CD4-positive, alpha-beta T cell (primary cell): Measurements from ENCODE around the gene SPATA13. TPM values are rescaled to one million over a fixed set of nuclear protein-coding genes. Genes with fewer than 3 reads are reported as not detected.

Source experiments
- ATAC-seq: fragments of 200-7000 bp; cut with Tn5 transposase; one replicate; pipeline ENCODE4 v1.10.0; 2022; ENCODE audit warnings: mild to moderate bottlenecking; ENCODE audit not compliant: poor library complexity
- CTCF ChIA-PET: fragments of 350-600 bp; sonication (Branson Sonifier 250); formaldehyde crosslinking; loops from one replicate; lab custom pipeline; 2021; ENCODE audit warnings: antibody characterized with exemption, inconsistent platforms; lab: Charles Lee
- POLR2A ChIA-PET: fragments of 350-600 bp; sonication (Branson Sonifier 250); formaldehyde crosslinking; loops from one replicate; lab custom pipeline; 2021; ENCODE audit warnings: antibody characterized with exemption, inconsistent platforms; lab: Charles Lee
- DNase-seq, 14 experiments: peaks; one replicate each; pipeline ENCODE4 v3.0.0-alpha.2; 2013 to 2020; ENCODE audit warnings: mixed read lengths in 2 of 14
- H3K27ac ChIP-seq, 2 donors: one replicate each; pipeline versions ENCODE4 v1.5.1 to v1.7.0; 2013; ENCODE audit warnings: low read length in 2 of 2, low read depth in 1 of 2, mild to moderate bottlenecking in 1 of 2
- H3K27me3 ChIP-seq, 2 experiments: 1 replicate in 1 of 2; 2 replicates in 1 of 2; pipeline versions ENCODE4 v1.6.1 to v1.7.0; 2013; ENCODE audit warnings: low read length in 2 of 2, control low read depth in 1 of 2, mild to moderate bottlenecking in 1 of 2, moderate library complexity in 1 of 2; ENCODE audit not compliant: insufficient read depth in 2 of 2, control insufficient read depth in 1 of 2
- H3K36me3 ChIP-seq: one replicate; pipeline ENCODE4 v1.6.1; 2013; ENCODE audit warnings: low read length, control low read depth; ENCODE audit not compliant: insufficient read depth
- H3K4me1 ChIP-seq: one replicate; pipeline ENCODE4 v1.6.1; 2013; ENCODE audit warnings: low read length, control low read depth; ENCODE audit not compliant: insufficient read depth
- H3K4me3 ChIP-seq: one replicate; pipeline ENCODE4 v1.5.1; 2013; ENCODE audit warnings: mild to moderate bottlenecking, low read length, moderate library complexity
- H3K9me3 ChIP-seq, 2 experiments: 1 replicate in 1 of 2; 2 replicates in 1 of 2; pipeline versions ENCODE4 v1.6.1 to v1.7.0; 2013; ENCODE audit warnings: low read length in 2 of 2, mild to moderate bottlenecking in 2 of 2, control low read depth in 1 of 2, moderate library complexity in 1 of 2; ENCODE audit not compliant: control insufficient read depth in 1 of 2, insufficient read depth in 1 of 2
- H3K27ac Mint-ChIP-seq: one replicate; pipeline ENCODE4 v1.8.0; 2020; ENCODE audit warnings: mixed read lengths
- H3K27me3 Mint-ChIP-seq: one replicate; pipeline ENCODE4 v1.8.0; 2021; ENCODE audit warnings: mixed read lengths
- H3K36me3 Mint-ChIP-seq: one replicate; pipeline ENCODE4 v1.8.0; 2021; ENCODE audit warnings: low read depth, mixed read lengths
- H3K4me1 Mint-ChIP-seq: one replicate; pipeline ENCODE4 v1.8.0; 2021; ENCODE audit warnings: low read depth, mixed read lengths
- H3K4me3 Mint-ChIP-seq: one replicate; pipeline ENCODE4 v1.8.0; 2020; ENCODE audit warnings: mild to moderate bottlenecking, mixed read lengths
- H3K9me3 Mint-ChIP-seq: one replicate; pipeline ENCODE4 v1.8.0; 2020; ENCODE audit warnings: mixed read lengths
- CTCF ChIP-seq: fragments of 200-600 bp; IDR thresholded peaks from one replicate; pipeline ENCODE4 v1.8.0; 2022; ENCODE audit warnings: antibody characterized with exemption, mild to moderate bottlenecking
- intact Hi-C, 2 experiments: fragments of 100-400 bp; cut with DNase I in 1 of 2; cut with micrococcal nuclease in 1 of 2; formaldehyde crosslinking; loops; one replicate each; pipeline versions ENCODE4 v1.15.1 to v1.9.0; 2023 to 2025; cut with DNase I, micrococcal nuclease
- total RNA-seq, 174 experiments: library from RNA in 2 of 174; stranded (reverse) in 2 of 174; gene quantifications; one replicate each; pipeline ENCODE4 v1.2.3 and lab custom pipeline; 2021 to 2026

SPATA13 gene
- total RNA-seq, 2 experiments from 2014 or later: 87.7 to 94.6 TPM

DNA sequence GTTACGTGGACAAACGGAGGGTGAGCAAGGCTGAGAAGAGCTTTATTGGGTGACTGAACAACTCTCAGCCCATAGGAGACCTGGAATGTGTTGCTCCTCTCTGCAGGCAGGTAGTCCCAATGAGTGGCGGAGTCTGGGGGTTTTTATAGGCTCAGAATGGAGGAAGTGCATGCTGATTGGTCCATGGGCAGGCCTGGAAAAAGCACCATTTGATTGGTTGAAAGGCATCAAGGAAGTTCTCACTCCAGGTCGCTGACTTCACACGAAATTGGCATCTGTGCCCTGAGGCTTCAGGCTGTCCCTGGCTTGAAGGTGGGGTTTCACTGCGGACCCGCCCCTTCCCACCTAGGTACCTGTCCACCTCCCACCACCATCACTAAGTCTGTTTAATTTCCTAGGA is 65.4 kb downstream of the SPATA13 start:
- Histone ChIP-seq H3K9me3 (no peaks in the 10 kb centered on the region), H3K27ac (no peak overlapping the region), H3K4me1 (peaks cover 24% of the 10 kb centered on the region), H3K27me3 (no peaks in the 10 kb centered on the region), H3K4me3 (no peak overlapping the region), H3K36me3 (no peaks in the 10 kb centered on the region)
- DNase-seq (no peak), ATAC-seq (no peak)
- no peak overlapping the region for H3K4me3 Mint-ChIP-seq
- H3K9me3 Mint-ChIP-seq: no peaks in the 10 kb centered on the region
- no peak for TF ChIP-seq CTCF
- ChIA-PET CTCF (interaction anchor here (1.0 kb wide), 1 partner anchor 45 kb away, joined by 3 read pairs; no protein-coding TSS in a partner anchor), POLR2A (interaction anchor here (0.9 kb wide), 1 partner anchor 28 kb away, joined by 3 read pairs; no protein-coding TSS in a partner anchor)
- H3K27me3 Mint-ChIP-seq: no peaks in the 10 kb centered on the region
- no peaks in the 10 kb centered on the region for H3K36me3 Mint-ChIP-seq
- peaks cover 23% of the 10 kb centered on the region for H3K4me1 Mint-ChIP-seq
- no peak overlapping the region for H3K27ac Mint-ChIP-seq
- intact Hi-C loops: no loop called here

DNA sequence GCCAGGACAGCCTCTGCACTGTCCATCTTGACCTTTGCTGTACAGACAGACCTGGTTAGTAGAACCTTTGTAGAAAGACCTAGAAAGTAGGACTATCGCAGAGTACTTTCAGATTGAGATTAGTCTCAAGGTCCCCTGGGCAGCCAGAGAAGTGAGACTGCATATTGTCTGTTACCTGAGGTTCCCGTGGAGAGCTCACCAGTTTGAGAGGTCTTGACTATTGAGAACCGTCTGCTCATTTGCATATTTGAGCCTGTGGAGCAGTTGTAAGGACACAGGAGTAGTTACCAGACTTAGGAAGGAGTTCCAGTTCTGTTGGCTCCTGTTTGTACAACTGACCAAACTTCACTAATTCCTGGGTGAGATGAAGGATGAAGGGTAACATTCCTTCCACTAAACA is 66.2 kb downstream of the SPATA13 start:
- H3K27me3 ChIP-seq: no peaks in the 10 kb centered on the region
- no peaks in the 10 kb centered on the region for H3K9me3 Mint-ChIP-seq
- peaks cover 24% of the 10 kb centered on the region for H3K4me1 ChIP-seq
- H3K27ac ChIP-seq: no peak overlapping the region
- H3K27me3 Mint-ChIP-seq: no peaks in the 10 kb centered on the region
- H3K4me3 Mint-ChIP-seq: no peak overlapping the region
- H3K4me1 Mint-ChIP-seq: peaks cover 23% of the 10 kb centered on the region
- H3K36me3 Mint-ChIP-seq: no peaks in the 10 kb centered on the region
- H3K9me3 ChIP-seq: no peaks in the 10 kb centered on the region
- POLR2A ChIA-PET: no interaction called here
- no peak overlapping the region for H3K4me3 ChIP-seq
- CTCF ChIA-PET: no interaction called here
- H3K27ac Mint-ChIP-seq: no peak overlapping the region
- ATAC-seq (no peak), DNase-seq (no peak)
- no peak for TF ChIP-seq CTCF
- intact Hi-C loops: no loop called here
- no peaks in the 10 kb centered on the region for H3K36me3 ChIP-seq

DNA sequence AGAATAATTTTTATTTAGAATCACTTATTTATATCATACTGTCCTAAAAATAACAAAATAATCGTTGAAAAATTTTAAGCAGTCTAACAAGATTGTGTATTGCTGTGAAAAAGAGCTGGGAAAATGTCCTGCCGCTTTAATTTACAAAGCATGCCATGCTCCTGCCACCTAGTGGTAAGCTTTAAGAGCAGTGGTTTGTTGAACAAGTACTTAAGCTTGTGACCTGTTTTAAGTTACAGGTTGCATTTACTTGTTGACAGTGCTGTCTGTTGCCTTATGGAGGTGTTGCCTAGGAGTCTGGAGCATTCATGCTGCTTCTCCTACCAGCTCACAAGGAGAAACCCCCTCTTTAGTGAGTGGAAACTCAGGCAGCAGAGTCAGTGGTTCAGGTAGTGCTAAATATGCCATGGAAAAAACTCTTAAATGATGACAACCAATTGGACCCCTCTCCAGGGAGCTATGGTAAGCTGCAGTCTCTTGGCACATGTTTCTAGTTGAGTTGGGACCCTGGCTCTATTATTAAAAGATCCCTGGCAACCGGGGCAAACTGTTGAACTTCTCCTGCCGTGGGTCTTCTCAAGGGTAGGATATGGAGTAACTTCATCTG is 68.4 kb downstream of the SPATA13 start:
- ChIA-PET POLR2A (interaction anchor here (0.7 to 1.4 kb wide), 9 partner anchors 9 to 296 kb away, joined by 3 to 13 read pairs (median 6); no protein-coding TSS in a partner anchor), CTCF (interaction anchor here (0.6 to 2.0 kb wide), 17 partner anchors 9 to 176 kb away, joined by 3 to 11 read pairs (median 5); no protein-coding TSS in a partner anchor)
- DNase-seq: peak in 7 of 14 experiments; percentile 8 to 79 (median 54)
- Histone ChIP-seq H3K36me3 (no peaks in the 10 kb centered on the region), H3K9me3 (no peaks in the 10 kb centered on the region), H3K27me3 (no peaks in the 10 kb centered on the region), H3K27ac (no peak overlapping the region), H3K4me1 (peaks cover 18% of the 10 kb centered on the region), H3K4me3 (no peak overlapping the region)
- ATAC-seq: peak; percentile 77
- H3K36me3 Mint-ChIP-seq: no peaks in the 10 kb centered on the region
- intact Hi-C loops: no loop called here
- no peak overlapping the region for H3K27ac Mint-ChIP-seq
- H3K27me3 Mint-ChIP-seq: no peaks in the 10 kb centered on the region
- TF ChIP-seq CTCF: peak; percentile 93
- no peak overlapping the region for H3K4me3 Mint-ChIP-seq
- H3K4me1 Mint-ChIP-seq: peaks cover 27% of the 10 kb centered on the region
- no peaks in the 10 kb centered on the region for H3K9me3 Mint-ChIP-seq
